HG03139 (cell line): ENCODE measurements around the gene TSPAN12.
"Not testable (repeated sequence)": the region's sequence is repeated elsewhere in the genome, so short reads cannot be mapped to it uniquely, and the experiment has no call there.

Source experiments
- ATAC-seq: cut with Tn5 transposase; IDR thresholded peaks from one replicate; pipeline ENCODE4 v1.9.1; 2021; ENCODE audit not compliant: unreplicated experiment

Gene TSPAN12

GRCh38 chr7:120807390-120807789 lies 50.6 kb downstream of the TSPAN12 start:
- ATAC-seq: no peak

- peak; percentile 68 for ATAC-seq
Measured at GRCh38 chr7:120806669-120807068, 51.3 kb downstream of the TSPAN12 start.

- ATAC-seq: peak; percentile 74
Measured at GRCh38 chr7:120805636-120806388, 52.1 kb downstream of the TSPAN12 start.

DNA sequence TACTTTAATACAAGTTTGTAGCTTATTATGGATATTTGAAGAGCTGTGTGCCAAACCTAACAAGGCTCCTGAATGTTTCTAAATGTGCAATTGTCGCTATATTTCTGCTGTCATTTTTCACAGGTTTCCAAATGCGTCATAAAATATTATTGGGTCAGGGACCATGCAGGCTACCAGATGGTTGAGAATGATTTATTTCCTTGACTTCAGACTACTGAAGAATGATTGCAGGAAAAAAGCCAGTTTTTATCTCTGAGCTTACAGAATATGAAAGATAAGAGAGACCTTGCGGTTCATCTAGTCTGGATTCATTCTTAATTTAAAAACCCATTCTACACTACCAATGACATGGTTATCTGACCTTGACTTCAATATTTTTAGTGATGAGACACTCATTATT lies 55.2 kb downstream of the TSPAN12 start:
- ATAC-seq: no peak

DNA sequence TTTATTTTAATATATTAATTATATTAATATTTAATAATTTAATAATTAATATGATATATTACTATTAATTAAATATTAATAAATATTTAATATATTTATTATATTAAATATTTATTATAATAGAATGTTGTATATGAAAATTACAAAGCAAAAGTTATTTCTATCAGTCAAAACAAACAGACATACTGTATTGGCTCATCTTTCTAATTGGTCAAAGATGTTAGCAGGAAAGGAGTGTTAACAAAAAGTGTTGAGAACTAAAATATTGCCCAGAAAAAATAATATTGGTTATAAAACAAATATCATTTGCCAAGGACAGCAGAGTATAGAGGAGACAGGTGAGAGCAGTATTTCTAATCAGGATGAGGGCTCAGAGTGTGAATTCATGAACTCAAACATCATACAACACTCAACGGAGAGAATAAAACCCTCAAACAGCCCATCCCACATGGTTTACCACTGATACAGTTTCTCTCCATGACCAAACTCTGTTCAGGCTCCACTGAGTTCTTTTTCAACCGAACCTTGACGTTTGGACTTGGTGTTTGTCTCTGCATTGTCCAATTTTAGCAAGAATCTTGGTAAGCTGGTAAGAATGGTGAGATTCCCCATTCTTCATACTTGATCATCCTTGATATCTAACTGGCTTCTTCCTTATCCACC lies 58.0 kb downstream of the TSPAN12 start:
- no peak for ATAC-seq

- ATAC-seq: no peak
Measured at GRCh38 chr7:120799147-120799546, 58.8 kb downstream of the TSPAN12 start.

GRCh38 chr7:120797026-120797645 lies 60.8 kb downstream of the TSPAN12 start:
- ATAC-seq: no peak

- ATAC-seq: no peak
Measured at GRCh38 chr7:120794106-120794729, 63.7 kb downstream of the TSPAN12 start.

- no peak for ATAC-seq
Measured at GRCh38 chr7:120793213-120793936, 64.6 kb downstream of the TSPAN12 start.

GRCh38 chr7:120792861-120793130 lies 65.1 kb downstream of the TSPAN12 start:
- no peak for ATAC-seq

GRCh38 chr7:120792091-120792860 lies 65.7 kb downstream of the TSPAN12 start:
- ATAC-seq: peak; percentile 94

DNA sequence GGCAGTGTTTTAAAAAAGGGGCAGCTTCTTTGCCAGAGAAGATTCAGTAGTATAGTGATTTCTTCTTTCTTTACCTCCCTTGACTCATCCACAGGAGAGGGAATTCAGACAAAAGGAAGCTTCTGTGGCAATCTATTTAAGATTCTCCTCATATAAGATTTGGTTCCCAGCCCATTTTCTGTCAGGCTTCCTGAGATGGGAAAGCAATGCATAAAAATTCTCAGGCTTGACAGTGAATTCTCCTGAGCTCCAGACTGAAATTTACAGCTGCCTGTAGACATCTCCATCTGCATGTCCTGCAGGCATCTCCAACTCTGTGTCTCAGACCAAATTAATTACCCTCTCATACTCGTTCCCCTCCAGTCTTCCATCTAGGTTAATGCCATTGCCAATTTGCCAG lies 72.8 kb downstream of the TSPAN12 start:
- ATAC-seq: no peak

GRCh38 chr7:120783721-120784120 lies 74.2 kb downstream of the TSPAN12 start:
- no peak for ATAC-seq

DNA sequence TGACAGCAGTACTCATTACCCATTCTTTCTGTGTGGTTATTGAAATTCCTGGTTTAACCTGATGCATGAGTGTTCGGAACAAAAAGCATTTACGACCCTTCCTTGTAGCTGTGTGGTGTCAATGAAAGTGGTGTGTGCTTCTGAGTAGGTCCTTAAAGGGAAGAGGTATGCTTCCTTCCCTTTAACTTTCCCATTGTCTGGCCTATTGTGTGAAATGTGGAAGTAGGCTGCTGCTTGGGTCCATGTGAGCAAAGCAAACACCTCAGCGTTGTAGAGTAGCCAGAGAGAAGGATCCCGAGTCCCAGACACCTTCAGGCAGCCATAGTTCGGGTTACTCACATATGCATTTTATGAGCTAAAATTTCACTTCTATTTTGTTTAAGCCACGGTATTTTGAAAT lies 74.7 kb downstream of the TSPAN12 start:
- ATAC-seq: no peak

GRCh38 chr7:120781924-120782323 lies 76.0 kb downstream of the TSPAN12 start:
- not testable (repeated sequence) for ATAC-seq

DNA sequence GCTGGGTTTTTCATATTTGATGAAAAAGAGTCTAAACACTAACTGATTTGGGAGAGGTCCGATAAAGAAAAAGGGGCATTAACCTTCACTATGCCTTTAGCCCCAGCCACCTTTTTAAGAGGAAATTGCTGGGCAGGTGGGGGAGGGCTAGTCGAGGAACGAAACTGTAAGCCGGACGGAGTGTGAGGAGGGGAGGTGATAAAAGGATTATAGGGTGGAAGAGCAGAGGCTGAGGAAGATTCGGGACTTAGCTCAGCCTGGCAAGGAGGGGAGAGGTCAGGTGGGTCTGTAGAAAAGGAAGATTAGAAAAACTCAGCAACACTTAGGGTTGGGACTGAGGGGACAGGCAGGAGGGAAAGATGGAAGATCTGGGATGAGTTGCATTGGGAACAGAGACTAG lies 77.0 kb downstream of the TSPAN12 start:
- no peak for ATAC-seq

- not testable (repeated sequence) for ATAC-seq
Measured at GRCh38 chr7:120780451-120780850, 77.5 kb downstream of the TSPAN12 start.

DNA sequence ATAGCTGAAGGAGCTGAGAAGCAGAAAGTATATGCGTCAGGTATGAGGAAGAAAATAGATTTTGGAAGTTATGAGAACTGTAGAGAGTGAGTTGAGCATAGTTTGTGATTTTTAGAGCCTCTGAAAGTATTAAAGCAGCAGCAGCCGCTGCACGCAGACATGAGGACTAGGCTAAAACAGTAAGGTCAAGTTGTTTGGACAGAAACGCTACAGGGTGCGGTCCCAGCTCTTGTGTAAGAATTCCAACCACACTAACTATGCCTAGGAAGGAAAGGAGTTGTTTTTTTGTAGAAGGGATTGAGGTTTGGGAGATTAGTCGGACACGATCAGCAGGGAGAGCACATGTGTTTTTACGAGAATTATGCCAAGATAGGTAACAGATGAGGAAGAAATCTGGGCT lies 78.9 kb downstream of the TSPAN12 start:
- ATAC-seq: not testable (repeated sequence)

DNA sequence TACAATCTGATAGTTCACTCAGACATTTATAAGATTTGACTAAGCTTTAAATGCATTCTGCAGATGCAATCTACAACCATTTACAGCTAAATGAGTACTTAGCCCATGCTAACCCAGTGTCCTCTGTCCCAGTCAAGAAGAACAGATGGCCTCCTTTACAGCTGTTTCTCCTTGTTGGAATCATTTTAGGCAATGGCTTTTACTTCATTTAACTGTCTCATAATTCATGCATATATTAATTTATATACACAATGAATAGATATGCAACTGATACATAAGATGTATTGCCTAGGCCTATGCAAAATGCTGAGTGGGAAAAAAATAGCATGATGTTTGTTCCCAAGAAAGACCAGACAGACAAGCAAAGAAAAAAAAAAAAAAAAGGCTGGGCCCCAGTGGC lies 82.2 kb downstream of the TSPAN12 start:
- no peak for ATAC-seq

GRCh38 chr7:120774481-120774880 lies 83.5 kb downstream of the TSPAN12 start:
- ATAC-seq: no peak

- ATAC-seq: no peak
Measured at GRCh38 chr7:120770206-120770605, 87.7 kb downstream of the TSPAN12 start.
